GM10847 (cell line): ENCODE data around the gene SYNDIG1.

Source experiments
- POLR2A ChIP-seq: IDR thresholded peaks from 2 replicates; pipeline ENCODE4 v1.6.1; 2011; ENCODE audit not compliant: insufficient read length; ENCODE audit errors: extremely low read depth

The SYNDIG1 gene

DNA sequence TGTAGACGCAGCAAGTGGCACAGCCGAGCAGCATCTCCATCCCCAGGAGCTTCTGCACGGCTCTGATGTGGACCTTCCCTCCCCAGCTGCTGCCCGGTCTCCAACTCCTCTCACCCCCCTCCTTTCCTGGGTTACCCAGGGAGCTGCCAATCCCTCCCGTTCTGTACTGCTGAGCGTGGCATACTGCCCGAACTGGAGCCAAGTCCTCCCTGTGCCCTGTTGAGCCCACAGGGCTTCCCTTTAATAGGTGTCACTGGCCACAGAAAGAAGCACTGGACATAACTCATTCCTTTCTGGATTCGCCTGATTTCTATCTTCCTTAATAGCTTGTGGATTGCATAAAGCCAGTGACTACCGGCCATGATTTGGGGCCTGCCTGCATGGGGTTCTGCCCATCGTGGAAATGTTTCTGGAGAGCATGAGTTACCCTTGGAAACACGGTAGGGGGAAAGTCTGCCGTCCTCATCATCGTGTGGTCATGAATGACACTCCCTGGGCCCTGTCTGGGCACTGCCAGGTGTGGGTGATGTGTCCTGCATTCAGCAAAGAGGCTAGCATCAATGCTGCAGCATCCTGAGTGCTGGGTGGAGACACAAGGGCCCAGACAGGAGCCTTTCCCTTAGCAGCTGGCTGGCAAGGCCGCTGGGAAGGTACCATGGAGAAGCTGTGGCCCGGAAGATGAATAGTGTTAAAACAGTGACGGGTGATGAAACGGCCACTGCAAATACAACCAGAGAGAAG is 189.7 kb downstream of the SYNDIG1 start:
- TF ChIP-seq POLR2A, result no peak

GRCh38 chr20:24659835-24660234 is 190.4 kb downstream of the SYNDIG1 start:
- no peak for TF ChIP-seq POLR2A

DNA sequence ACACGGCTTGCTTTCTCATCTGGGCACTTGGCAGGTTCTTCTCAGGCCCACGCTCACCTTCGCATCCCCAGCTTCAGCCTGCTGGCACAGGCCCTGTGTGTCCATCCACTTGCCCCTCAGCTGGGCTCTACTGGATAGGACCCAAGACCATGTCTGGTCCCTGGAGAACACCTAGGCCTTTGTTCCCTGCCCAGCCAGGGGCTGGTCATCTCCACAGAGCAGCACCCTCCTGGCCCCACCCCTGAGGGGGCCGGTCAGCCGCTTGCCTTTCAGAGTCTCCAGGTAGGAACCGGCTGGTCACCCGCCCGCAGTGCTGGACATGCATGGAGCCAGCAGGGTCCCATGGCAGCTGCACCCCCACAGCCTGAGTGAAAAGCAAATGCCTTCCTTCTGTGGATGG is 191.2 kb downstream of the SYNDIG1 start:
- TF ChIP-seq POLR2A, result no peak

DNA sequence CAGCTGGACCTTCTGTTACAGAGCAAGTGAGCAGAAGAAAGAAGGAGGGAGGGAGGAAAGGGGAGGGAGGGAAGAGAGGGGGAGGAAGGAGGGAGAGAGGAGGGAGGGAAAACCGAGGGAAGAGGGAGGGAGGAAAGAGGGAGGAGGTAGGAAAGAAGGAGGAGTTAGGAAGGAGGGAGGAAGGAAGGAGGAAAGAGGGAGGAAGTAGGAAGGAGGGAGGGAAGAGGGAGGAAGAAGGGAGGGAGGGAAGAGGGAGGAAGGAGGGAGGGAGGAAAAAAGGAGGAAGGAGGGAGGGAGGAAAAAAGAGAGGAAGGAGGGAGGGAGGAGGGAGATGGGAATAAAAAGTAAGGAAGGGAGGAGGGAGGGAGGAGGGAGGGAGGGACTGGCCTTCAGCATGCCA is 191.8 kb downstream of the SYNDIG1 start:
- TF ChIP-seq POLR2A, result no peak

DNA sequence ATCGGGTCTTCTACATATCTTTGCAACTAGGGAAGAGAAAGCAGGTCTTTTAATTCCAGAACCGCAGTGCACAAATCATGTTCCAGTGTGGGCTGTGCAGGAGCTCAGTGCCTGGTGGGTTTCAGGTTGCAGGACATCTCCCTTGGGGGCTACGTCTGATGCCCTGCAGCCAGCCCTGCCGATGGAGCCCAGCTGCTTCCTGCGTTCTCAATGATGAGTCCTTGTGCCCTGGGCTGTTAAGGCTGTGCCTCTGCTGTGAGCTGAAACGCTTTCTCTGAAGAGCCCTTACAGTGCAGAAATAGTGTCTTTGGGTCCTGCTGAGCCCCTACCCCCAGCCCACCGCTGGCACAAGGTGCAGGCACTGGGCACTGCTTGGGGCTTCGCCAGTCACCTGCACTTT is 192.9 kb downstream of the SYNDIG1 start:
- no peak for TF ChIP-seq POLR2A

DNA sequence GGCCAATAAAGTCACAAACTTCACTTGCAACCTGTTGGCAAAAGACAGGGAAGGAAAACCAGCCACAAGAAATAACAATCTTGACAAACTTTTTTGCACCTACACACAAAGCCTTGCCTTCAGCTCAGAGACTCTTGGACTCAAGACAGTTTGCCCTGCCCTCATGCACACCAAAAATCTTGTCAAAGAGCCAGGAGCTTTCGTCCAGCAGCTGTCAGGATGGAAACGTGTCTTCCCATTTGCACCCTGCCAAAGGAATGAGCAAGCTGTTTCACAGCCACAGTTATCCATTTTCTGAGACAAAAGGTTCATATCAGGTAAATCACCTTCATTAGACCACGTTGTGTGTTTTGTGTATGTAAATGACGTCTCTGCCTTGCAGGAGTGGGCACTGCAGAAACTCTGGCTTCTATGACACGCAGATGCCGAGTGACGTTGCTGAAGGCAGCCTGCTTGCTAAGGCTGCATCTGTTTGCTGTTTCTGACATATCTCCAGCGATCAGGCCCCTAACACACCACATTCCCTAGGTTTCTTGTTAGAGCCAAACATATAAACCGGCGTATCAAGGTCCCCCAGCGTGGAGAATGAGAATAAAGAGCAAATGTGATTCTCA is 193.4 kb downstream of the SYNDIG1 start:
- TF ChIP-seq POLR2A, result no peak

GRCh38 chr20:24663496-24663895 is 194.1 kb downstream of the SYNDIG1 start:
- no peak for TF ChIP-seq POLR2A

DNA sequence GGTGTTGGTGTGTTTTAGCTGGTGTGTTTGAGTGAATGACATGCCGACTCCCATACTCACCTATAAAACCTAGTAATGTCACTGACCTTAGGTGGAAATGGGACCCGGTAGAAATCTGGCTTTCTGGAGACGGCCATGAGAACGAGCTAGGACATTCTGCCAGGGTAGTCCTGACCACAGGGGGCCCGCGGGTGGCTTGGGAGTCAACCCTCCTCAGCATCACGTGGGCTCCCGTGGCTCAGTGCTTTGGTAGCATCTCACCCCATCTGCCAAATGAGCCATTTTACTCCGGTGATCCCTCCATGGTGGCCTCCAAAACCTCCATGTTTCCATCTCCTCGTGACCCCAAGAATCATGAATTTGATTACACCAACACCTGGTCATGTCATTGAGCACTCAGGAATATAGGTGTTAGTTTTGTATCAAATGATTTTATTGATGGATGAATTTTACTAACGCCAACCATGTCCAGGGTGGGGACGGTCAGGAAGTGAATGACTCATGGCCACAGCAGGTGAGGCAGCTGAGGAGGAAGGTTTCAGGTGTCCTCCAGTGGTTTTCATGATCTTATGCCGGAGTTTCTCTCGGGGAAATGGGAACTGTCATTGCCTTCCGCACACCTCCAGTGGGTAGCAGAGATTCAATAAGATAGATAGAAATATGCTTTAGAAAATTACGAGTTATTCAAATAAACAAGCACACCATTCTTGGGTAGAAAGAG is 195.0 kb downstream of the SYNDIG1 start:
- no peak for TF ChIP-seq POLR2A

- no peak for TF ChIP-seq POLR2A
Observed at GRCh38 chr20:24665196-24665595, 195.8 kb downstream of the SYNDIG1 start.

DNA sequence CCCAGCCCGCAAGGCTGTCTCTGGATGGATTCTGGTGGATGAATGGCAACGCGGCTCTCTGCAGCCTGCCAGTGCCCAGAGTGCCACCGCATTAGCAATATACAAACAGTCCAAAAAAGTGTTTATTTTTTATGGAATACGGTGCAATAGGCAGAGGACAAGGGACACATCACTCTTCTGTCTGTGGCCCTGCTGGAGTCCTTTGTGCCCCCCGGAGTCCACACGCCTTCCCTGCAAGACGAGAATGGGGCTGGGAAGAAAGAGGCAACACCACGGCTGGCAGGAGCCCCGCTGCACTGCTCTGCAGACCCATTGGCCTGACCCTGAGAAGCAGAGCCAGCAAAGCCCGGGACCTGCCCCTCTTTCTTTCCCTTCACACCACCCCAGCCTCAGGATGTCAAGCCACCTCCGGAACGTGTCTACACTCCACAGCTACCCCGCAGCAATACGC is 196.3 kb downstream of the SYNDIG1 start:
- TF ChIP-seq POLR2A, result no peak

DNA sequence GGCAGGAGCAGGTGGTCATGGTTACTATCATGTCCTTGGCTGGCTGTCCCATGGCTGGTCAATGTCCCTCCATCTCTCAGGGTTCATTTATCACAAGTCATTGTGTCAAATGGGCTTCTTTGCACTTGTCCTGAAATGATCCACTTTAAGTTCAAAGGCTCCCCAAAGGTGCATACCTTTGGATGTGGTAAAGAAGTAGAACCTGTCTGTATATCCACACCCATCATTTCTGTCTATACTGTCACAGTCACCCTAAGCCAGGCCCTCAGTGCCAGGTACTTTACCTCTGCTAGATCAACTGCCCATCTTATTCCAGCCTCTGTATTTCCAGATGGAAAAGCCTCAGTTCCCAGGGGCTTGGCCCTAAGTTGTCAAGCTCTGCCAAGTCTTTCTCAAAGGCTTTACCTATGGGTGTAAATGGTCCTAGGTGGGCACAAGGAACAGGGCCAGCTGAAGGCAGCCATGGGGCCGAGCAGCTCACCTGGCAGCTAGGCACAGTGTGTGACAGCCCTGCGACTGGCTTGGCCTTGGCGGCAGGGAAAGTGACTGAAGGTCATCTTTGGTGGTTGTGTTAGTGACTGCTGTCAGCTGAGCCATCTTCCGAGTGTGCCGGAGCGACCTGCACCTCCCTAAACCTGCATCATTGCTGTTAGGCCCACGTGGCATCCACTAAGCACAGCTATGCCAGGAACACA is 198.4 kb downstream of the SYNDIG1 start:
- no peak for TF ChIP-seq POLR2A

DNA sequence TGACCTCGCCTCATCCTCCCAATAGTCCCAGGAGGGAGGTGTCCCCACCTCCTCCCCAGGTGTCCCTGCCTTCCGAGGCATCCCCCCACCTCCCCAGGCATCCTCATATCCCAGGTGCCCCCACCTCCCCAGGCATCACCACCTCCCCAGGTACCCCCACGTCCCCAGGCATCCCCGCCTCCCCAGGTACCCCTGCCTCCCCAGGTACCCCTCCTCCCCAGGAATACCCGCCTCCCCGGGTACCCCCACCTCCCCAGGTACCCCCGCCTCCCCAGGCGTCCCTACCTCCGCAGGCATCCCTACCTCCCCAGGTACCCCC is 198.9 kb downstream of the SYNDIG1 start:
- TF ChIP-seq POLR2A, result no peak

DNA sequence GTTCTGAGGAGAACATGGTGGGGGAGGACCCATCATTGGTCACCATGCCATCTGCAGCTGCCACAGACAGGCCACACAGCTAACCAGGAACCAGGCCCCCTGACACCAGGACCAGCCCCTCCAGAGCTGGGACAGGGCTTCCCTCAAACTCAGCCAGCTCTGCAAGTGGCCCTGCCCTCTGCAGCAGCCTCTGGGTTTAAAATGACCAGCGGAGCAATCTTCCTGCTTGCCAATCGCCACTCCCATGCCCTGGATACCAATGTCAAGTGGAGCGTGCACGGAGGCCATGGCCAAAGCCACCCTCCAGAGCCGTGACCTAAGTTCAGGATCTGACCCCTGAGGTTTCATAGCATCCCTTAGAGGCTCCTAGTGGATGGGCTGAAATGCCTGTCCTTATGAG is 199.4 kb downstream of the SYNDIG1 start:
- no peak for TF ChIP-seq POLR2A

DNA sequence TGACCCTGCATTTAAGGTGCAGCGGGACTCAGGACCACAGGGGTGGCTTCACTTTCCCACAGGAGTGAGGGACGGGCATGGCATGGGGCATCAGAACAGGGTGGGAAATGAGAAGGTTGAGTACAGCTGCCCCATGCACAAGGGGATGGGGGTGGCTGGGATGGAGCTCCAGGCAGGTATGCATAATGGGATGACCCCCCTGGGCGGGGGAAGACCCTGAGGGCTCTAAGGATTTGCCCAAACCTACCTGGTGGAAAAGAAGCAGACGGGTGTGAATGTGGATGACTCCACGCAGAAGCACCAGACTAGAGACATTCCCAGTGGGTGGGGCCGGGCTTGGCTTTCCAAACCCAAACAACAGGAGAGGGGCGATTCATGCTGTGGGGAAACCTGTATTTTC is 200.3 kb downstream of the SYNDIG1 start:
- no peak for TF ChIP-seq POLR2A

- TF ChIP-seq POLR2A, result no peak
Observed at GRCh38 chr20:24670341-24670872, 201.0 kb downstream of the SYNDIG1 start.
